Stimulated activated memory B cell treated with anti-CD40 and anti-IgM and Interleukin-4, amounts not matched to agents 10 μg/mL and 1 μg/mL and 100 μg/mL, for 72 hours (primary cell): Measurements from ENCODE around the gene MYH14.

Source experiments
- ATAC-seq: fragments of 150-1000 bp; cut with Tn5 transposase; 2 replicates; pipeline ENCODE4 v1.10.0; 2021
- H3K27ac Mint-ChIP-seq: one replicate; pipeline ENCODE4 v1.8.0; 2022; ENCODE audit warnings: mild to moderate bottlenecking, mixed read lengths
- H3K27me3 Mint-ChIP-seq: one replicate; pipeline ENCODE4 v1.8.0; 2022; ENCODE audit warnings: mixed read lengths
- H3K36me3 Mint-ChIP-seq: one replicate; pipeline ENCODE4 v1.8.0; 2022; ENCODE audit warnings: mixed read lengths
- H3K4me1 Mint-ChIP-seq: one replicate; pipeline ENCODE4 v1.8.0; 2022; ENCODE audit warnings: mixed read lengths
- H3K4me3 Mint-ChIP-seq: one replicate; pipeline ENCODE4 v1.8.0; 2022; ENCODE audit warnings: mild to moderate bottlenecking, moderate library complexity, mixed read lengths
- H3K9me3 Mint-ChIP-seq: one replicate; pipeline ENCODE4 v1.8.0; 2022; ENCODE audit warnings: mixed read lengths

MYH14 gene

GRCh38 chr19:50181121-50181520 is 22.3 kb upstream of the MYH14 start:
- Mint-ChIP-seq H3K36me3 (no peaks in the 10 kb centered on the region), H3K9me3 (peaks cover 9% of the 10 kb centered on the region), H3K27ac (no peak overlapping the region), H3K4me1 (no peaks in the 10 kb centered on the region), H3K27me3 (no peaks in the 10 kb centered on the region), H3K4me3 (no peak overlapping the region)
- ATAC-seq, result no peak

- Mint-ChIP-seq H3K36me3 (no peaks in the 10 kb centered on the region), H3K27ac (no peak overlapping the region), H3K9me3 (peaks cover 12% of the 10 kb centered on the region), H3K4me3 (no peak overlapping the region), H3K4me1 (no peaks in the 10 kb centered on the region), H3K27me3 (no peaks in the 10 kb centered on the region)
- ATAC-seq, result no peak
These were observed 19.2 kb upstream of the MYH14 start for GRCh38 chr19:50184196-50184595.

- ATAC-seq, result no peak
- H3K36me3 Mint-ChIP-seq, result no peaks in the 10 kb centered on the region
- peaks cover 14% of the 10 kb centered on the region for H3K9me3 Mint-ChIP-seq
- peaks cover 8% of the 10 kb centered on the region for H3K27me3 Mint-ChIP-seq
- no peak overlapping the region for H3K27ac Mint-ChIP-seq
- no peaks in the 10 kb centered on the region for H3K4me1 Mint-ChIP-seq
- no peak overlapping the region for H3K4me3 Mint-ChIP-seq
These were observed 15.5 kb upstream of the MYH14 start for GRCh38 chr19:50187937-50188336.

GRCh38 chr19:50189331-50189730 is 14.1 kb upstream of the MYH14 start:
- Mint-ChIP-seq H3K4me3 (no peak overlapping the region), H3K4me1 (no peaks in the 10 kb centered on the region), H3K27me3 (peaks cover 12% of the 10 kb centered on the region), H3K9me3 (peaks cover 12% of the 10 kb centered on the region), H3K27ac (no peak overlapping the region), H3K36me3 (no peaks in the 10 kb centered on the region)
- no peak for ATAC-seq

- H3K4me3 Mint-ChIP-seq, result no peak overlapping the region
- no peak overlapping the region for H3K27ac Mint-ChIP-seq
- no peaks in the 10 kb centered on the region for H3K36me3 Mint-ChIP-seq
- peak; percentile 76 for ATAC-seq
- H3K27me3 Mint-ChIP-seq, result peaks cover 14% of the 10 kb centered on the region
- no peaks in the 10 kb centered on the region for H3K4me1 Mint-ChIP-seq
- H3K9me3 Mint-ChIP-seq, result peaks cover 12% of the 10 kb centered on the region
These were observed 13.0 kb upstream of the MYH14 start for GRCh38 chr19:50190439-50190891.

- no peaks in the 10 kb centered on the region for H3K4me1 Mint-ChIP-seq
- no peak overlapping the region for H3K27ac Mint-ChIP-seq
- peaks cover 10% of the 10 kb centered on the region for H3K9me3 Mint-ChIP-seq
- peaks cover 21% of the 10 kb centered on the region for H3K27me3 Mint-ChIP-seq
- no peak overlapping the region for H3K4me3 Mint-ChIP-seq
- ATAC-seq, result no peak
- no peaks in the 10 kb centered on the region for H3K36me3 Mint-ChIP-seq
These were observed 12.2 kb upstream of the MYH14 start for GRCh38 chr19:50191216-50191615.

- H3K4me3 Mint-ChIP-seq, result no peak overlapping the region
- H3K9me3 Mint-ChIP-seq, result peaks cover 18% of the 10 kb centered on the region
- no peak for ATAC-seq
- no peak overlapping the region for H3K27ac Mint-ChIP-seq
- no peaks in the 10 kb centered on the region for H3K36me3 Mint-ChIP-seq
- peaks cover 35% of the 10 kb centered on the region for H3K27me3 Mint-ChIP-seq
- no peaks in the 10 kb centered on the region for H3K4me1 Mint-ChIP-seq
These were observed 10.8 kb upstream of the MYH14 start for GRCh38 chr19:50192463-50193211.

GRCh38 chr19:50195224-50195623 is 8.2 kb upstream of the MYH14 start:
- Mint-ChIP-seq H3K27ac (no peak overlapping the region), H3K36me3 (no peaks in the 10 kb centered on the region), H3K4me1 (no peaks in the 10 kb centered on the region), H3K9me3 (peaks cover 16% of the 10 kb centered on the region), H3K27me3 (peaks cover 46% of the 10 kb centered on the region), H3K4me3 (no peak overlapping the region)
- no peak for ATAC-seq

- H3K9me3 Mint-ChIP-seq, result peaks cover 13% of the 10 kb centered on the region
- H3K4me3 Mint-ChIP-seq, result no peak overlapping the region
- H3K36me3 Mint-ChIP-seq, result no peaks in the 10 kb centered on the region
- ATAC-seq, result no peak
- no peak overlapping the region for H3K27ac Mint-ChIP-seq
- H3K27me3 Mint-ChIP-seq, result peaks cover 47% of the 10 kb centered on the region
- no peaks in the 10 kb centered on the region for H3K4me1 Mint-ChIP-seq
These were observed 7.0 kb upstream of the MYH14 start for GRCh38 chr19:50196322-50196932.

- Mint-ChIP-seq H3K27ac (no peak overlapping the region), H3K27me3 (peaks cover 55% of the 10 kb centered on the region), H3K9me3 (peaks cover 13% of the 10 kb centered on the region), H3K36me3 (no peaks in the 10 kb centered on the region), H3K4me1 (no peaks in the 10 kb centered on the region), H3K4me3 (no peak overlapping the region)
- no peak for ATAC-seq
These were observed 6.1 kb upstream of the MYH14 start for GRCh38 chr19:50197348-50197747.

- Mint-ChIP-seq H3K36me3 (no peaks in the 10 kb centered on the region), H3K27ac (no peak overlapping the region), H3K4me1 (no peaks in the 10 kb centered on the region), H3K4me3 (no peak overlapping the region), H3K27me3 (peaks cover 49% of the 10 kb centered on the region), H3K9me3 (peaks cover 9% of the 10 kb centered on the region)
- no peak for ATAC-seq
These were observed 4.8 kb upstream of the MYH14 start for GRCh38 chr19:50198431-50199258.

GRCh38 chr19:50199259-50199555 is 4.2 kb upstream of the MYH14 start:
- Mint-ChIP-seq H3K9me3 (peaks cover 9% of the 10 kb centered on the region), H3K4me1 (no peaks in the 10 kb centered on the region), H3K27ac (no peak overlapping the region), H3K4me3 (no peak overlapping the region), H3K36me3 (no peaks in the 10 kb centered on the region), H3K27me3 (peaks cover 54% of the 10 kb centered on the region)
- ATAC-seq, result no peak

GRCh38 chr19:50202386-50202785 is 1.0 kb upstream of the MYH14 start:
- H3K4me3 Mint-ChIP-seq, result no peak overlapping the region
- H3K9me3 Mint-ChIP-seq, result peaks cover 1% of the 10 kb centered on the region
- H3K27ac Mint-ChIP-seq, result no peak overlapping the region
- no peak for ATAC-seq
- H3K36me3 Mint-ChIP-seq, result no peaks in the 10 kb centered on the region
- H3K4me1 Mint-ChIP-seq, result no peaks in the 10 kb centered on the region
- peaks cover 66% of the 10 kb centered on the region for H3K27me3 Mint-ChIP-seq

- no peaks in the 10 kb centered on the region for H3K4me1 Mint-ChIP-seq
- H3K4me3 Mint-ChIP-seq, result no peak overlapping the region
- H3K27ac Mint-ChIP-seq, result no peak overlapping the region
- H3K27me3 Mint-ChIP-seq, result peaks cover 61% of the 10 kb centered on the region
- no peaks in the 10 kb centered on the region for H3K36me3 Mint-ChIP-seq
- ATAC-seq, result no peak
- no peaks in the 10 kb centered on the region for H3K9me3 Mint-ChIP-seq
These were observed 501 bp upstream of the MYH14 start for GRCh38 chr19:50202962-50203280.

- H3K4me1 Mint-ChIP-seq, result no peaks in the 10 kb centered on the region
- H3K27ac Mint-ChIP-seq, result no peak overlapping the region
- no peak overlapping the region for H3K4me3 Mint-ChIP-seq
- no peaks in the 10 kb centered on the region for H3K36me3 Mint-ChIP-seq
- H3K27me3 Mint-ChIP-seq, result peaks cover 57% of the 10 kb centered on the region
- H3K9me3 Mint-ChIP-seq, result no peaks in the 10 kb centered on the region
- ATAC-seq, result no peak
These were observed 633 bp downstream of the MYH14 start for GRCh38 chr19:50204081-50204428.
